Kidney (tissue), 14 donors: ENCODE measurements around the gene RNF126. TPM values are rescaled to one million over a fixed set of nuclear protein-coding genes. Genes with fewer than 3 reads are reported as not detected.
"Not testable (repeated sequence)": the region's sequence is repeated elsewhere in the genome, so short reads cannot be mapped to it uniquely, and the experiment has no call there.

Experiments used
- DNase-seq, 5 donors: peaks; one replicate each; pipeline ENCODE4 v3.0.0-alpha.2; 2013 to 2020
- FAIRE-seq: peaks from 2 replicates; lab custom pipeline; 2012; peaks lifted over from hg19 to GRCh38; lab: Jason Lieb, UNC
- H3K27ac ChIP-seq, 2 donors: one replicate each; pipeline ENCODE4 v1.7.0; 2013; ENCODE audit warnings: low read depth in 2 of 2, low read length in 2 of 2, inconsistent platforms in 1 of 2
- H3K27me3 ChIP-seq: one replicate; pipeline ENCODE4 v1.7.1; 2013; ENCODE audit warnings: low read length, inconsistent platforms; ENCODE audit not compliant: control insufficient read depth, insufficient read depth
- H3K36me3 ChIP-seq, 3 donors: one replicate each; pipeline versions ENCODE4 v1.7.0 to v1.7.1; 2013; ENCODE audit warnings: low read length in 3 of 3, control low read depth in 1 of 3, inconsistent platforms in 1 of 3; ENCODE audit not compliant: insufficient read depth in 3 of 3, control insufficient read depth in 2 of 3
- H3K4me1 ChIP-seq, 3 donors: one replicate each; pipeline versions ENCODE4 v1.7.0 to v1.7.1; 2013; ENCODE audit warnings: low read length in 3 of 3, inconsistent platforms in 1 of 3, low read depth in 1 of 3; ENCODE audit not compliant: control insufficient read depth in 2 of 3, insufficient read depth in 2 of 3
- H3K4me3 ChIP-seq, 3 donors: one replicate each; pipeline versions ENCODE4 v1.7.0 to v1.8.1; 2013; ENCODE audit warnings: low read length in 3 of 3, control low read depth in 1 of 3, inconsistent platforms in 1 of 3
- H3K9ac ChIP-seq, 3 donors: one replicate each; pipeline versions ENCODE4 v1.7.0 to v1.7.1; 2013; ENCODE audit warnings: low read length in 3 of 3, control low read depth in 1 of 3, inconsistent platforms in 1 of 3
- H3K9me3 ChIP-seq, 3 donors: one replicate each; pipeline versions ENCODE4 v1.7.0 to v1.7.1; 2013; ENCODE audit warnings: low read length in 3 of 3, control low read depth in 1 of 3, inconsistent platforms in 1 of 3; ENCODE audit not compliant: control insufficient read depth in 2 of 3, insufficient read depth in 1 of 3
- CTCF ChIP-seq: IDR thresholded peaks from 3 replicates; pipeline ENCODE4 v1.5.1; 2012; ENCODE audit warnings: mild to moderate bottlenecking, moderate library complexity, borderline replicate concordance; ENCODE audit not compliant: insufficient read depth; ENCODE audit errors: extremely low read depth
- intact Hi-C: fragments of 100-400 bp; cut with DNase I; formaldehyde crosslinking; loops from one replicate; pipeline ENCODE4 v1.11.1; 2022
- polyA plus RNA-seq: library from polyadenylated mRNA; stranded (reverse); fragments of 350-450 nt; fragmentation: Illumina TruSeq; extraction: RNeasy Lipid Tissue Mini Kit (QIAGEN cat#74804); gene quantifications from one replicate; pipeline ENCODE4 v1.2.3, GENCODE V29; 2014; ENCODE audit warnings: low read depth, low replicate concordance; ENCODE audit not compliant: insufficient read depth
- total RNA-seq: library from RNA; stranded (reverse); fragmentation: NEBNext Ultra II Directional; extraction: Animal tissue kit (Norgen Biotek cat#: 25700); gene quantifications from one replicate; pipeline ENCODE4 v1.2.1, GENCODE V29; 2021
- donor health status: control.
- donor health status: control.
- donor health status: control.
- donor health status: control.
- donor health status: control.
- donor health status: DM: yes; HTN: yes; CAD: no.
- donor health status: Normal renal cell carcinoma (clear cell type).

Gene RNF126
- total and polyA plus RNA-seq, 2 donors from 2014 or later, result 33.3 to 38.0 TPM

- no peak for DNase-seq
- intact Hi-C loops, result no loop called here
- FAIRE-seq, result no peak
These were observed 41.2 kb downstream of the RNF126 start for GRCh38 chr19:621819-622218.

GRCh38 chr19:621191-621590 lies 41.8 kb downstream of the RNF126 start:
- H3K27me3 ChIP-seq, FAIRE-seq, H3K9me3 ChIP-seq, H3K4me3 ChIP-seq, intact Hi-C loops, H3K27ac ChIP-seq, H3K36me3 ChIP-seq, H3K9ac ChIP-seq, H3K4me1 ChIP-seq: not testable (repeated sequence)
- peak in 1 of 5 donors; percentile 72 for DNase-seq

More at GRCh38 chr19:621819-622218, 41.2 kb downstream of the RNF126 start:
- H3K9me3 ChIP-seq, result no peaks in the 10 kb centered on the region
- H3K4me1 ChIP-seq, result no peaks in the 10 kb centered on the region
- peaks cover 0 to 5% (median 3%) of the 10 kb centered on the region in 3 donors for H3K36me3 ChIP-seq
- no peak overlapping the region for H3K4me3 ChIP-seq
- no peak for TF ChIP-seq CTCF
- no peaks in the 10 kb centered on the region for H3K27me3 ChIP-seq
- no peak overlapping the region for H3K9ac ChIP-seq
- H3K27ac ChIP-seq, result no peak overlapping the region

- H3K4me3 ChIP-seq, result no peak overlapping the region
- H3K27me3 ChIP-seq, result no peaks in the 10 kb centered on the region
- DNase-seq (peak in 1 of 5 donors; percentile 47), FAIRE-seq (no peak)
- H3K27ac ChIP-seq, result no peak overlapping the region
- no peaks in the 10 kb centered on the region for H3K9me3 ChIP-seq
- no peak overlapping the region for H3K9ac ChIP-seq
- intact Hi-C loops, result no loop called here
- H3K4me1 ChIP-seq, result no peaks in the 10 kb centered on the region
- H3K36me3 ChIP-seq, result peaks cover 0 to 5% (median 2%) of the 10 kb centered on the region in 3 donors
- no peak for TF ChIP-seq CTCF
These were observed 42.7 kb downstream of the RNF126 start for GRCh38 chr19:620166-620862.

GRCh38 chr19:619286-620002 lies 43.6 kb downstream of the RNF126 start:
- Histone ChIP-seq H3K36me3 (peaks cover 0 to 5% (median 0%) of the 10 kb centered on the region in 3 donors), H3K27ac (no peak overlapping the region), H3K9me3 (no peaks in the 10 kb centered on the region), H3K4me1 (no peaks in the 10 kb centered on the region), H3K9ac (no peak overlapping the region), H3K27me3 (no peaks in the 10 kb centered on the region), H3K4me3 (no peak overlapping the region)
- DNase-seq, result no peak
- intact Hi-C loops, result no loop called here
- no peak for FAIRE-seq
- no peak for TF ChIP-seq CTCF
